ENCODE data around the gene GPR157.

The GPR157 gene

GRCh38 chr1:9061252-9061960 lies 67.5 kb downstream of the GPR157 start:
- no peak for DNase-seq (ENCODE audit: low spot score)

DNA sequence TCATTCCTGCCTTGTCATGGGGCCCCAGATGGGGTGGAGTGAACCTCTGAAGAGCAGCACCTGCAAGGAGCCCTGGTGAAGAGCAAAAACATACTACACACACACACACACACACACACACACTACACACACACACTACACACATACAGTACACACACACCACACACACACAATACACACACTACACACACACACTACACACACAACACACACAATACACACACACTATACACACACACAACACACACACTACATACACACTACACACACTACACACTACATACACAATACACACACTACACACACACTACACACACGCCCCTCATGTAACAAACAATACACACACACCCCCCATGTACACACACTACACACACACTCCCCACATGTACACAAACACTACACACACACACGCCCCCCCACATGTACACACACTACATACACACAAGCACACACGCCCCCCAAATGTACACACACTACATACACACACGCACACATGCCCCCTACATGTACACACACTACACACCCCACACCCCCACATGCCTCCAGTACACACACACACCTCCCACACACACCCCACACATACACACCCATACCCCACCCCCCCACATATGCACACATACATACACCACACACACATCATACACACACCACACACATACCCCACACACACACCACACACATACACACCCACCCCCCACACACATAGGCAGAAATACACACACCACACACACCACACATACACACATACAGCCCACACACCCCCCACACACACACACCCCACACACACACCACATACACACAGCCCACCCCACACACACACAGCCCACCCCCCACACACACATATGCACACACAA lies 68.8 kb downstream of the GPR157 start:
- no peak for DNase-seq (ENCODE audit: low spot score)

DNA sequence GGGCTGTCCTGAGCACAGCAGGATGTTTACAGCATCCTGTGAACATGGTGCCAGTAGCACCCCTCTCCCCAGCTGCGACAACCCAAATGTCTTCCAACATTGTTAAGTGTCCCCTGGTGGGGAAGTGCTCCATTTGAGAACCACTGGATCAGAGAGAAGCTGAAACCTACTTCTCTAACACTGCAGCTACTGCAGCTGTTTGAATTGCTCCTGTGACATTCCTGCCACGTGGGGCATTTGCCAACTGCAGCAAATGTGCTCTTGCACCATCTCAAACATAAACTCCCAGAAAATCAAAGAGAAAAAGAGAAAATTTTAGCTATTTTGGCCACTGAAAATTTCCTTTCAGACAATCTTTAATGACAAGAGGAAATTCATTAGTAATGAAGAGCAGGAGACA lies 70.4 kb downstream of the GPR157 start:
- no peak for DNase-seq (ENCODE audit: low spot score)

GRCh38 chr1:9057851-9058250 lies 71.1 kb downstream of the GPR157 start:
- no peak for DNase-seq (ENCODE audit: low spot score)

- no peak for DNase-seq (ENCODE audit: low spot score)
Observed at GRCh38 chr1:9052272-9053049, 76.4 kb downstream of the GPR157 start.

- no peak for DNase-seq (ENCODE audit: low spot score)
Observed at GRCh38 chr1:9051379-9051778, 77.5 kb downstream of the GPR157 start.

- no peak for DNase-seq (ENCODE audit: low spot score)
Observed at GRCh38 chr1:9050803-9051202, 78.1 kb downstream of the GPR157 start.

Data from CD4-positive, alpha-beta T cell treated with Interleukin-6 at 100 ng/mL for 8 hours (primary cell).